ENCODE data around the gene CDH4.

CDH4 gene

DNA sequence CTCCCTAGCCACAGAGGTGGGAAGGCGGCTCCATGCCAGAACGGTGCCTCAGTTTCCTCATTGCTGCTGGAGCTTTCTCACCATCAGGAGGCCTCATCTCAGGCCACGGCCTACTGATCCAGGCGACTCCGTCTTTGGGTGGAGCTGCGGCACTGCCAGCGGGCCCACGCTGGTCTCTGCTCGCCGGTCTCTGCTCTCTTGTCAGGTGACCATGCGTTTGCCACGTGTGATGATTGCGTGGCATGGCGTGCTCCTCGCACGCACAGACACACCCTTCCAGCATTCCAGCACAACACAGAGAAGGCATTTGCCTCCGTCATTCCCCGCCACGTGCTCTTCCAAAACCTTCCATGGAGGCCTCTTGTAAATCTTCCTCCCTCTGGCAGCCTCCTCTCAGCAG, 271.1 kb downstream of the CDH4 start:
- DNase-seq = no peak

DNA sequence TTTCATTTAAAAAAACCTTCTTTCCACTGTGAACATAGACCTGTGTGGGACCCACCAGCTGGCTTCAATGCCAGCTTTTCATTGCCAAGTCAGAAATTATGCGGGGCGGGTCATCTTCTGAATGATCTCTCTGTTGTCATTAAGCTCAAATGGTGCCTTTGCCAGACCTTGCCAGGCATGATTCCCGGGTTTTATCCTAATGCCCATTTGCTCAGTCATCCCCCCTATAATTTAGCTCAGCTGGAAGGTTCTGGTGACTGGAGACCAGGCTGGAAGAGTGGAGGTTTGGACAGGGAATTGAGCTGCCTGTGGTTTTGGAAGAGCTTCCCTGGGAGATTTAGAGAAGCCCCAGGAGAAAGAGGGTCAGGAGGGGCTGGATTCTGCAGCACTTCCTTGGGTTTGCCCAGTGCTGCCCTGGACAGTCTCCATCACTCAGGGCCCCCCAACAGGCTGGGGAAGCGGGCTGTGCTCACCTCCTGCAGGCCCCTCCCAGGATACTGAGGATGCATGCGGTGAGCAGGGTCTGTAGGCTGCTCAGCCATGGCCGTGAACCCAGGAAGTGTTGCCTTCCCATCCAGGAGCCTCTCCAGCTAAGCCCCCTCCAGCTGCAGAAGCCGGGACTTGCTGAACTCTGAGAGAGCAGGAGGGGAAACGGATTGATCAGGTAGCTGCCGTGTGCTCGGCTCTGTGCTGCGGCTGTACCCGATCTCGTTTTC, 273.0 kb downstream of the CDH4 start:
- DNase-seq = no peak

DNA sequence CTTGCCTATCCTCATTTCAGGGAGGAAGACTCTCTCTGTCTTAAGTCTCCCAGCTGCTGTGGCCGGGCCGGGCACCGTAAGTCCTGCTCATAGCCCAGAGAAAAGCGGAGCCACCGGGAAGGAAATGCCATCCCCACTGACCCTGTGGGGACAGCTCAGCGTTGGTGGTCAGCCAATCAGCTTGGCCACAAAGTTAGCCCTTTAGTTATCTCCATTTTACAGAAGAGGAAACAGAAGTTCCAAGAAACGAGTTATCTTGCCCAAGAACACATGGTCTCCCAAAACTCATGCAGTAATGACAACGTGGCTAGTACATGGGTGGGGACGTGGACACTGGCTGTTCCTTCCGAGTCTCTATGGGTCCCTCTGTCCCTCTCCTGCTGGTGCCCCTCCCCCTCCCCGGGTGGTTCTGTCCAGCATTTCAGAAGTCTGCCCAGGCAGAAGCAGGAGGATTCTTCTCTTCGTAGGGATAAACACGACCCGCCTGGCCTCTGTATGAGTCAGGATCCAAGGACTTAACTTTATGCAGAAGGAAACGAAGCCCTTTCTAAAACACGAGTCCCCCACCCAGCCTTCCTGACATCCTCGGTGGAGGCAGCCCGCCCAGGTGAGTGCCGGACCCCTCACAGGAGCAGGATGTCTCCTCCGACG, 273.8 kb downstream of the CDH4 start:
- no peak for DNase-seq

GRCh38 chr20:61526907-61527306, 274.8 kb downstream of the CDH4 start:
- no peak for DNase-seq

DNA sequence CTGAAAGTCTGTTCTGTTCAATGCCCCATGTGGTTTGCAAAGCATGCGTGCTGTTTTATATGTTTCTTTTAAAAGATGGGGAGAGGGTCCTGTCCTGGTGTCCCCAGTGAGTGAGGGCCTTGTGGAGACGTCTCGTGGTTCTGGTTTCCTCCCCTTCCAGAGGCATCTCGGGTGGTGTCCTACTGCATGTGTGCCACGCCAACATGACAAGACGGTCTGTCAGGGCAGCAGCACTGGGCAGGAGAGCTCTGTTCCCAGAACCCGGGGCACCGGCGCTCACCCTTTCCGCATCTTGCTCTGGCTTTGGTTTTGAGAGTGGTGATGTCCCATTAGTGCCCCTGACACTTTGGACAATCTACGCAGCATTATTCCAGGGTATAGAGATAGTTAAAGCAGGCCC, 275.6 kb downstream of the CDH4 start:
- DNase-seq = no peak

DNA sequence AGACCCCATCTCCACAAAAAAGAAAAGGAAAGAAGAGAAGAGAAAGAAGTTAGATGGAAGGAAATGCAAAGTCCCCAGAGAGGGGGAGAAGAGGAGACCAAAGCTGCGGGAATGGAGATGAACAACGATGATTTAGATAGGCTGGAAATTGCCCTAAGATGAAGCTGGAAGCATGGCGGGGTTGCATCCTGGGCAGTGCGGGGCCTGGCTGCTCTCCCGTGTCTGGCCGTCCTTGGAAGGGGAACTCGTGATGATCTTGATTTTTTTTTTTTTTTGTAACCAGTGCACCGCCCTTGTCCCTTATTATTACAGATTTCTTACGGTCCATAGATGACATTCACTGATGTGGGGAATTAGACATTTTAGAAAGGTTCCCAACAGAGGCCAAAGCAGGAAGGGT, 276.5 kb downstream of the CDH4 start:
- DNase-seq = no peak

GRCh38 chr20:61529354-61529753, 277.3 kb downstream of the CDH4 start:
- no peak for DNase-seq

GRCh38 chr20:61531553-61532345, 279.7 kb downstream of the CDH4 start:
- no peak for DNase-seq

DNA sequence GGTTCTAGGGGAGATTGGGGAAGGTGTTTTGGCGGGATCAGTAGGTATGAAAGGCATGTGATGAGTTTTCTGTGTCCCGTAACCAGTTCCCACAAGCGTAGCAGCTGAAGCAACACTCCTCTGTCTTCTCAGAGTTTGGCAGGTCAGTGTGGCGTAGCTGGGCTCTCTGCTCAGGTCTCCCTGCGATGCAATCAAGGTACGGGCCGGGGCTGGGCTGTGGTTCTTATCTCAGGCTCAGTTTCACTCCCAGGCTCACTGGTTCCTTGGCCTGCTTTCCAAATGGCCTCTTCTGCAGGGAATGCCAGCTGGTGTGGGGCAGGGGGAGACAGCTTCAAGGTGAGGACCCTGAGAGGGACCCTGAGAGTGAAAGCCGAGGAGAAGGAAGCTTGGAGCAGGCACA, 280.7 kb downstream of the CDH4 start:
- DNase-seq = no peak

DNA sequence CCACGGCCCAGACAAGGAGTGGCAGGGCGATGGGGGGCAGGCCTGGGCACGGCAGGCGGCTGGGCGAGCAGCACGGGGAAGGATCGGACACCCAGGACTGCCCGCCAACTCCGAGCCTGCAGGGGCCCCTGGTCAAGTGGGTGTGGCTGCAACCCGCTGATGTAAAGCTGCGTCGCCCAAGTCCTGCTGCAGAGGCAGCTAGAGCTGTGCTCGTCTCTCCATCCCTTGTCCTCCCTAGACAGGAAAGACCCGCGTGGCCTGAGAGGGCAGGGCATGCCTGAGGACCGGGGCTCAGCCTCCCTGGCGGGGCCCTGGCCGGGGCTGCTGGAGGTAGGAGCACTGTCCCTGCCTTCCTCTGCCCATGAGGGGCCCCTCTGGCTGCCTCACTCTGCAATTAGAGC, 281.2 kb downstream of the CDH4 start:
- no peak for DNase-seq

DNA sequence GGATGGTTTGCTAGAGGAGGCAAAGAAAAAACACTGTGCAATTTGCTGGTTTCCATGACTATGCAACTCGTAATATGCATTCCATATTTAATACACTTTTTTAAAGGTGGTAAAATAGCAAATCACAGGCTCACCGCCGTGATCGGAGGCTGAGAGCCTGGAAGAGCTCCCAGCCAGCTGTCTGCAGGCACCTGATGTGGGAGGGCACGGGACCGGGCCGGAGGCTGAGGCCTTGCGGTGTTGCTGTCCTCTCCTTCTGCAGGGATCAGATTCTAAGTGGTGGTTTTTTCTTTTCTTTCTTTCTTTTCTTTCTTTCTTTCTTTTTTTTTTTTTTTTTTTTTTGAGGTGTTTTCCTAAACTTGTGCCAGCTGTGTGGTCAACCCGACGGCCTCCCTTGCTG, 282.3 kb downstream of the CDH4 start:
- DNase-seq = no peak

GRCh38 chr20:61535091-61535490, 283.0 kb downstream of the CDH4 start:
- no peak for DNase-seq

DNA sequence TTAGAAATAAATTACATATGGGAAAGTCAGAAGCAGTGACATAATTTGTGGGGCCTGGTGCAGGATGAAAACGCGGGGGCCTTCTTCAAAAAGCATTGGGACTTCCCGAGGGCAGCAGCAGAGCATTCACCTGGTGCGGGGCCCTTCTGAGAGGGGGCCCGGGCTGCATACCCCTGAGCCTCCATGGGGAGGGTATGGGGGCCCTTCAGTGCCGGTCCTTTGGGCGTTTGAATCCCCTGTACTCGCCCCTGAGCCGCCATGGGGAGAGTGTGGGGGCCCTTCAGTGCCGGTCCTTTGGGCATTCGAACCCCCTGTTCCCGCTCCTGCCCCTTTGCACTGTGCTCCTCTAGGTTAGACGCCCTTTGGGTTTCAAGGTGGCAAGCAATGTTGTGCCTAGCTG, 283.5 kb downstream of the CDH4 start:
- no peak for DNase-seq

DNA sequence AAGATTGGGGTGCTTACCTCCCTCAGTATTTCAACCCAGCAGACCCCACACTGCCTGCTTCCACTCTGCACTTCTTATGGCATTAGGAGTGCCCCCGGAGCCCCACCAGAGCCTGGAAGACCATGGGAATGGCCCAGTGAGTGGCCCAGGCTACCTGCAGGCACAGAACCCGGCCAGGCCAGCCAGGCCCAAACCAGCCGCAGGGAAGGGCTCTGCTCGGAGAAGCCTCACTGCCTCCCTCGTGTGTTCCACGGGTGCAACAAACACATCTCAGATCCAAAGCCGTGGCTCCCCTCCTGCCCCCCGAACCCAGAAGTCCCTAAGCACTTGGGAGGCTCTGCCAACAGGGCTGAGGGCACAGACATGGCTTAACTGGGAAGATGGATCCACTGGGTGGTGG, 283.9 kb downstream of the CDH4 start:
- DNase-seq = no peak

DNA sequence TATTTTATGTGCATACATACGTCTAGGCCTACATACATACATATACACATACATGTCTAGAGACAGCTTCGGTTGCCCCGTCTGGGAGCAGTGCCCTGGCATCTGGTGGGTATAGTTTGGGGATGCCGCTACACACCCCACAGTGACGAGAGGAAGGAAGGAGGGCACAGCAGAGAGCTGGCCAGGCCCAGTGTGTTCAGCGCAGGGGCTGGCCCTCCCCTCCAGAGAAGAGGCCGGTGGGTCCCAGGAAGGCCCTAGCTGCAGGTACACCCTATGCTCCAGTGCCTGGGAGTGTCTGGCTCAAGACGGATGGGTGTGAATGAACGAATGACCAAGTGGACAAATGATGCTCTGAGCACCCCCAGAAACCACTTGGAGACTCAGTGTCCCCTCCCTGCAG, 284.6 kb downstream of the CDH4 start:
- DNase-seq = no peak

- no peak for DNase-seq
Measured at GRCh38 chr20:61537239-61538182, 285.4 kb downstream of the CDH4 start.

- DNase-seq = no peak
Measured at GRCh38 chr20:61538183-61538942, 286.3 kb downstream of the CDH4 start.

- DNase-seq = no peak
Measured at GRCh38 chr20:61538943-61539265, 286.8 kb downstream of the CDH4 start.

DNA sequence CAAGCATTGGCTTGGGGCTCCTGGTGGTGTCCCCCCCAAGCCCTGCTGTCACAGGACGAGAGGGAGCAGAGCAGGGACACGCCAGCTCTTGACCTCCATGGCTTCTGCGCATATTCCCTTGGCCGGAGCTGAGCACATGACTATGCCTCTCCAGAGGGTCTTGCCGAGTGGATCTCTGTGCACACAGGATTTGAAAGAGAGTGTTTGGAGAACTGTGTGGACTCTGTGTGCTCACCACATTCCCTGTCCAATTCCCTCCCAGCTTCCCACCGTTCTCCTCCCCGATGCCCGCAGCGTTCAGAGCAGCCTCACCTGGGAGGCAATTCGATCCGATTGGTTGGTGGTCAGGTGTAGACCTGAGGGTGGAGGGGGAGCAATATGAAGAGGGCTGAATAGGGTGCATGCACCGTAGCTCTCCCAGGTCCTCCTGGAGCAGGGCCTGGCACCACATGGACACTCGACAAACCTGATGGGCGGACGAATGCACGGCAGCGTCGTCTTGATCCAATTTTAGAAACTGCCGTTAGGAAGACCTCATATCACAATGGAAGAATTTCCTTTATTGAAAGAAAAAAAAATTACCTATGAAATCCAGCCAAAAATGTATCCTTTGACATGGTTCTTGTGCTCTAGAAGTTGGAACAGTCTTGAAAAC, 287.8 kb downstream of the CDH4 start:
- DNase-seq = no peak

GRCh38 chr20:61541537-61541936, 289.5 kb downstream of the CDH4 start:
- DNase-seq = no peak

- DNase-seq = no peak
Measured at GRCh38 chr20:61543086-61543485, 291.0 kb downstream of the CDH4 start.

Measured in NCI-H1436 (cell line).